ENCODE results near the gene GAPDH. TPM values are rescaled to one million over a fixed set of nuclear protein-coding genes. Genes with fewer than 3 reads are reported as not detected.
A peak's percentile ranks its signal among the peaks of the same experiment; 100 is the strongest.

The GAPDH gene
- total and polyA plus RNA-seq, 7 donors = 1,653 to 3,219 (median 2,501) TPM

- TF ChIP-seq POLR2AphosphoS5 (IDR thresholded peaks at IDR 0.05) (peak in 1 of 4 donors; percentile 23), CTCF (IDR thresholded peaks at IDR 0.05) (no peak), POLR2A (IDR thresholded peaks at IDR 0.05) (no peak), EP300 (IDR thresholded peaks at IDR 0.05) (no peak)
- Histone ChIP-seq H3K36me3 (peaks cover 7 to 41% (median 23%) of the 10 kb centered on the region in 4 donors), H3K27me3 (no peaks in the 10 kb centered on the region), H3K27ac (peak overlapping the region; percentile 88 to 95 (median 94)), H3K9me3 (no peaks in the 10 kb centered on the region), H3K4me3 (no peak overlapping the region), H3K4me1 (peaks cover 0 to 80% (median 71%) of the 10 kb centered on the region in 4 donors)
- intact Hi-C loops (cut with DNase I) = loop anchor here (5.0 to 10.0 kb wide), 3 partner anchors 58 to 336 kb away; partner anchors contain the start of genes MRPL51 and NCAPD2
- no peak for DNase-seq
- 87% methylated on average over 24 of the region's 24 CpGs for WGBS, 2 donors
Observed at GRCh38 chr12:6550294-6551062, 16.2 kb downstream of the GAPDH start.

- peak overlapping the region; percentile 88 to 95 (median 94) for H3K27ac ChIP-seq
- peaks cover 7 to 35% (median 21%) of the 10 kb centered on the region in 4 donors for H3K36me3 ChIP-seq
- no peaks in the 10 kb centered on the region for H3K27me3 ChIP-seq
- no peaks in the 10 kb centered on the region for H3K9me3 ChIP-seq
- H3K4me3 ChIP-seq = peak overlapping the region in 2 of 4 donors; percentile 95 to 98
- peaks cover 0 to 81% (median 71%) of the 10 kb centered on the region in 4 donors for H3K4me1 ChIP-seq
- WGBS, 2 donors = 77 to 81% methylated on average over 18 of the region's 18 CpGs
- no peak for TF ChIP-seq POLR2A (IDR thresholded peaks at IDR 0.05)
- TF ChIP-seq POLR2AphosphoS5 (IDR thresholded peaks at IDR 0.05) = peak in 2 of 4 donors; percentile 45 to 63
- no peak for TF ChIP-seq CTCF (IDR thresholded peaks at IDR 0.05)
- peak; percentile 88 for DNase-seq
- intact Hi-C loops (cut with DNase I) = loop anchor here (5.0 to 10.0 kb wide), 3 partner anchors 59 to 336 kb away; partner anchors contain the start of genes MRPL51 and NCAPD2
Observed at GRCh38 chr12:6551063-6551461, 16.7 kb downstream of the GAPDH start.

GRCh38 chr12:6551496-6552139 lies 17.3 kb downstream of the GAPDH start:
- DNase-seq = peak; percentile 73
- no peaks in the 10 kb centered on the region for H3K9me3 ChIP-seq
- H3K4me3 ChIP-seq = peak overlapping the region in 2 of 4 donors; percentile 95 to 98
- peak overlapping the region; percentile 88 to 95 (median 94) for H3K27ac ChIP-seq
- intact Hi-C loops (cut with DNase I) = loop anchor here (5.0 to 10.0 kb wide), 3 partner anchors 59 to 337 kb away; partner anchors contain the start of genes MRPL51 and NCAPD2
- no peaks in the 10 kb centered on the region for H3K27me3 ChIP-seq
- peaks cover 0 to 87% (median 76%) of the 10 kb centered on the region in 4 donors for H3K4me1 ChIP-seq
- peaks cover 7 to 31% (median 19%) of the 10 kb centered on the region in 4 donors for H3K36me3 ChIP-seq
- TF ChIP-seq EP300 (IDR thresholded peaks at IDR 0.05) = no peak
- 73 to 76% methylated on average over 11 of the region's 11 CpGs for WGBS, 2 donors

GRCh38 chr12:6552140-6552551 lies 17.8 kb downstream of the GAPDH start:
- Histone ChIP-seq H3K4me1 (peaks cover 0 to 89% (median 77%) of the 10 kb centered on the region in 4 donors), H3K4me3 (peak overlapping the region in 2 of 4 donors; percentile 95 to 98)
- intact Hi-C loops (cut with DNase I) = loop anchor here (5.0 to 10.0 kb wide), 3 partner anchors 60 to 337 kb away; partner anchors contain the start of genes MRPL51 and NCAPD2

GRCh38 chr12:6553051-6553868 lies 18.9 kb downstream of the GAPDH start:
- TF ChIP-seq EP300 (IDR thresholded peaks at IDR 0.05) = peak in 1 of 4 donors; percentile 28
- TF ChIP-seq POLR2AphosphoS5 (IDR thresholded peaks at IDR 0.05) = peak; percentile 35 to 82 (median 70)
- peak in 1 of 2 donors; percentile 22 for TF ChIP-seq POLR2A (IDR thresholded peaks at IDR 0.05)
- TF ChIP-seq CTCF (IDR thresholded peaks at IDR 0.05) = no peak
- Histone ChIP-seq H3K27me3 (no peaks in the 10 kb centered on the region), H3K36me3 (peaks cover 2 to 25% (median 6%) of the 10 kb centered on the region in 4 donors), H3K4me1 (peaks cover 0 to 78% (median 72%) of the 10 kb centered on the region in 4 donors), H3K4me3 (peak overlapping the region in 3 of 4 donors; percentile 84 to 98 (median 95)), H3K9me3 (no peaks in the 10 kb centered on the region), H3K27ac (peak overlapping the region; percentile 88 to 95 (median 94))
- intact Hi-C loops (cut with DNase I) = loop anchor here (5.0 to 10.0 kb wide), 3 partner anchors 61 to 338 kb away; partner anchors contain the start of genes MRPL51 and NCAPD2
- peak; percentile 91 for DNase-seq
- 75 to 81% methylated on average over 15 of the region's 15 CpGs for WGBS, 2 donors

More at GRCh38 chr12:6552140-6552551, 17.8 kb downstream of the GAPDH start:
- DNase-seq = peak; percentile 88
- Histone ChIP-seq H3K27me3 (no peaks in the 10 kb centered on the region), H3K36me3 (peaks cover 7 to 31% (median 15%) of the 10 kb centered on the region in 4 donors), H3K27ac (peak overlapping the region; percentile 88 to 95 (median 94)), H3K9me3 (no peaks in the 10 kb centered on the region)
- TF ChIP-seq POLR2A (IDR thresholded peaks at IDR 0.05) = no peak
- TF ChIP-seq POLR2AphosphoS5 (IDR thresholded peaks at IDR 0.05) = peak in 3 of 4 donors; percentile 39 to 51 (median 46)
- 62 to 70% methylated on average over 4 of the region's 4 CpGs for WGBS, 2 donors

All from sigmoid colon (tissue), 7 donors.